Right atrium auricular region (tissue), 2 donors: ENCODE data around the gene EYA2. TPM values are rescaled to one million over a fixed set of nuclear protein-coding genes. Genes with fewer than 3 reads are reported as not detected.

Source experiments
- DNase-seq: peaks from one replicate; pipeline ENCODE4 v3.0.0-alpha.2; 2019; ENCODE audit warnings: low spot score
- H3K27ac ChIP-seq, 2 donors: fragments of 200-600 bp; sonication (generic); 1 replicate in 1 of 2; 2 replicates in 1 of 2; pipeline ENCODE4 v1.5.1; 2016 to 2019
- H3K27me3 ChIP-seq, 2 donors: fragments of 200-600 bp; sonication (generic); one replicate each; pipeline versions ENCODE4 v1.5.1 to v1.6.0; 2017 to 2019
- H3K36me3 ChIP-seq: fragments of 200-600 bp; sonication (generic); one replicate; pipeline ENCODE4 v1.5.1; 2016
- H3K4me1 ChIP-seq, 2 donors: fragments of 200-600 bp; sonication (generic); one replicate each; pipeline versions ENCODE4 v1.5.1 to v1.6.0; 2017 to 2019
- H3K4me3 ChIP-seq, 2 donors: fragments of 200-600 bp; sonication (generic); 1 replicate in 1 of 2; 2 replicates in 1 of 2; pipeline ENCODE4 v1.5.1; 2017 to 2019; ENCODE audit warnings: mild to moderate bottlenecking in 1 of 2, moderate library complexity in 1 of 2
- H3K9me3 ChIP-seq, 2 donors: fragments of 200-600 bp; sonication (generic); one replicate each; pipeline ENCODE4 v1.5.1; 2019
- total RNA-seq, 2 donors: library from RNA; depleted of rRNA; stranded (reverse); fragments of >200 nt; gene quantifications; one replicate each; pipeline ENCODE4 v1.1.0, GENCODE V29; 2016
- TF ChIP-seq, protein P1 (sequence below), 2 donors: fragments of 200-600 bp; sonication (generic); IDR thresholded peaks; one replicate each; pipeline ENCODE4 v1.5.1; 2019; ENCODE audit warnings: antibody characterized with exemption in 2 of 2

Gene EYA2
- total RNA-seq, 2 donors from 2014 or later, result 0.30 to 2.6 TPM

DNA sequence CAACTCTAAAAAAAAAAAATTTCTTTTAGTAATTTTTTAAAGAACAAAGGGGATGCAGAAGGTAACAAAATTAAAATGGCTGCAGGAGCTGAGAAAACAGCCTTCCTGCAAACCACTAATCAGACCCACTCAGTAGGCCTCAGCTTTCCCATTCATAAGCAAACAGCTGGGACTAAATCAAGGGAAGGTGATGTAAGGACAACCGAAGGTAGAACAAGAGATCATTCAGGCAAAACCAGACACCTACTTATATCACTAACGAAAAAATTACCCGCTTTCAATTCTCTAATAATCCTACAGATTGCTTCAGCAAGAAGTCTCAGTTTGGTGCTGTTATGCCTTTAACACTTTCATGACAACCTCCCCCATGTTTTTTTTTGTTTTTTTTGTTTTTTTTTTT is 337.9 kb downstream of the EYA2 start:
- no peaks in the 10 kb centered on the region for H3K27me3 ChIP-seq
- H3K4me3 ChIP-seq, result no peak overlapping the region
- H3K36me3 ChIP-seq, result peaks cover 60% of the 10 kb centered on the region
- DNase-seq, result no peak
- TF ChIP-seq, protein P1, sequence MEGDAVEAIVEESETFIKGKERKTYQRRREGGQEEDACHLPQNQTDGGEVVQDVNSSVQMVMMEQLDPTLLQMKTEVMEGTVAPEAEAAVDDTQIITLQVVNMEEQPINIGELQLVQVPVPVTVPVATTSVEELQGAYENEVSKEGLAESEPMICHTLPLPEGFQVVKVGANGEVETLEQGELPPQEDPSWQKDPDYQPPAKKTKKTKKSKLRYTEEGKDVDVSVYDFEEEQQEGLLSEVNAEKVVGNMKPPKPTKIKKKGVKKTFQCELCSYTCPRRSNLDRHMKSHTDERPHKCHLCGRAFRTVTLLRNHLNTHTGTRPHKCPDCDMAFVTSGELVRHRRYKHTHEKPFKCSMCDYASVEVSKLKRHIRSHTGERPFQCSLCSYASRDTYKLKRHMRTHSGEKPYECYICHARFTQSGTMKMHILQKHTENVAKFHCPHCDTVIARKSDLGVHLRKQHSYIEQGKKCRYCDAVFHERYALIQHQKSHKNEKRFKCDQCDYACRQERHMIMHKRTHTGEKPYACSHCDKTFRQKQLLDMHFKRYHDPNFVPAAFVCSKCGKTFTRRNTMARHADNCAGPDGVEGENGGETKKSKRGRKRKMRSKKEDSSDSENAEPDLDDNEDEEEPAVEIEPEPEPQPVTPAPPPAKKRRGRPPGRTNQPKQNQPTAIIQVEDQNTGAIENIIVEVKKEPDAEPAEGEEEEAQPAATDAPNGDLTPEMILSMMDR (IDR thresholded peaks at IDR 0.05), result no peak
- H3K27ac ChIP-seq, result no peak overlapping the region
- no peaks in the 10 kb centered on the region for H3K9me3 ChIP-seq
- H3K4me1 ChIP-seq, result peaks cover 0 to 13% of the 10 kb centered on the region in 2 donors

DNA sequence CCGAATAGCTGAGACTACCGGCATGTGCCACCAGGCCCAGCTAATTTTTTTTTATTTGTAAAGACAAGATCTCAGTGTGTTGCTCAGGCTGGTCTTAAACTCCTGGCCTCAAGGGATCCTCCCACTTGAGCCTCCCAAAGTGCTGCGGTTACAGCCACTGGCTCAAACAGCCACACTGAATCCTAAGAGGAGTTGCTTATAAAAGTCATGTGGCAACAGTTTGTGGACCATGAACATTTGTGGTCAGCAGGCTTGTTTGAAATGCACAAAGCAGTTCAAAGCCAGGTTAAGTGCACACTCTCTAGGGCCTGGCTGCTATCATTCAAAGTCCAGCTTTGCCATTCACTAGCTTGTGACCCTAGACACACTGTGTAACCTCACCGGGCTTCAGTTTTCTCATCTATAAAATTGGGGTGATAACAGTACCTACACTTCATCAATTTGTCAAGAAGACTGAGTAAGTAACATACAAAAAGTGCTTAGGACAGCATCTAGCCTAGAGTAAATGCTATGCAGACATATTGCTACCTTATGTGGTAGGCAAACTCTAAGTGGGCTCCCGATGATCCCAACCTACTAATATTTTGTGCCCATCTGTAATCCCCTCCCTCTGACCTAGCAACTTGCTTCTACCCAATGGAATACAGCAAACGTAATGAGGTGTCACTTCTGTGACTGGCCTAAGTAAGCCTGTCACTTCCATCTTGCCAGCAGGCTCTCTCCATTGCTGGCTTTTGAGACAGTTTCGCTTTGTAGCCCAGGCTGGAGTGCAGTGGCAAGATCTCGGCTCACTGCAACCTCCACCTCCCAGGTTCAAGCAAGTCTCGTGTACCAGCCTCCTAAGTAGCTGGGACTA is 338.9 kb downstream of the EYA2 start:
- Histone ChIP-seq H3K4me3 (no peak overlapping the region), H3K4me1 (peaks cover 0 to 13% of the 10 kb centered on the region in 2 donors), H3K27me3 (no peaks in the 10 kb centered on the region), H3K9me3 (no peaks in the 10 kb centered on the region), H3K27ac (no peak overlapping the region), H3K36me3 (peaks cover 66% of the 10 kb centered on the region)
- TF ChIP-seq, protein P1 (IDR thresholded peaks at IDR 0.05), result no peak
- no peak for DNase-seq

DNA sequence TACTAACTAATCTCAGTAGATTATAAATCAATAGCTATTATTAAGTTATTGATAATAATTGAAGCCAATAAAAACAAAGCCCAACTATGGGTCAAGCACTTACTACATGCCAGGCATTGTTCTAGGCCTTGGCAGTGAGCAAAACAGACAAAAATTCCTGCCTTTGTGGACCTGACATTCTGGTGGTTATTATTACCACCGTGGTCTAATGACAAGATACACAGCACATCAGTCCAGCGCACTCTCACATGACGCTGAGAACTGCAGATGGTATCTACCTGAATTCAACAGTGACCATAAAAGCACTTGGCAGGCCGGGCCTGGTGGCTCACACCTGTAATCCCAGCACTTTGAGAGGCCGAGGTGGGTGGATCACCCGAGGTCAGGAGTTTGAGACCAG is 340.5 kb downstream of the EYA2 start:
- TF ChIP-seq, protein P1 (IDR thresholded peaks at IDR 0.05), result no peak
- peaks cover 67% of the 10 kb centered on the region for H3K36me3 ChIP-seq
- no peak for DNase-seq
- H3K4me3 ChIP-seq, result no peak overlapping the region
- H3K27ac ChIP-seq, result no peak overlapping the region
- H3K9me3 ChIP-seq, result no peaks in the 10 kb centered on the region
- peaks cover 0 to 13% of the 10 kb centered on the region in 2 donors for H3K4me1 ChIP-seq
- H3K27me3 ChIP-seq, result no peaks in the 10 kb centered on the region

DNA sequence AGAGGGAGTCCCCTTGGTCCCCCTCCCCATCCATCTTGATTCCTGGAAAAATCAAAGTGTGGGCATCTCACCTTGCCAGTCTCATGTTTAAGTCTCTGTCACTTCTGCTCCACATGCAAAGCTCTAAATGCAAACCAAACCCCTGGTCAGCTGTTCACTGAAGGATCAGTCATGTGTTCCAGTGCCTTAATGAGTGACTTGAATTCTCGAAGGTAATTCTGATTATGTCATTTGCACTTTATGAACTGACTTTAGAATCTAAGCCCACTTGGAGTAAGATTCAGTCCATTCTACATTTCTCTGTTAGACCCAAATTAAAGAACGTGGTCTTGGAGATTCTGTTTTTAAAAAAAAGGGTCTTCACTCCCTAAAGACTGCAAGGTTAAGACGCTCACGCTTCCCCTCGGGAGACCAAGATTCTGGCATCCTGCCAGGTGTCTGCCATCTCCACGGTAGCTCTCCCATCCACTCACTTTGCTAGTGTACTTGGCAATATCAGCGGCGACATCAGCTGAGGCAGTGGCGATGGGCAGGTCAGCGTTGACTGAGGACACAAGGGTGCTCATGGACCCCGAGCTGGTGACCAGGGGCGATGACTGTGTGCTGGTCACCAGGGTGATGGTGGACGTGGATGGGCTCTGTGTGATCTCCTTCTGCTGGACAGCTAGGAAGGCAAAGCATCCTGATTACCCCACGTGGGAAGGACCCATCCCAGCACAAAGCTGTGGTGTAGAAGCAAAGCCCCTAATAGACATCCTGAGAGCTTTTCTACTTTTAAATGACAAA is 341.4 kb downstream of the EYA2 start:
- no peaks in the 10 kb centered on the region for H3K9me3 ChIP-seq
- peaks cover 67% of the 10 kb centered on the region for H3K36me3 ChIP-seq
- H3K4me3 ChIP-seq, result no peak overlapping the region
- TF ChIP-seq, protein P1 (IDR thresholded peaks at IDR 0.05), result no peak
- DNase-seq, result no peak
- H3K27me3 ChIP-seq, result no peaks in the 10 kb centered on the region
- H3K4me1 ChIP-seq, result peaks cover 0 to 9% of the 10 kb centered on the region in 2 donors
- H3K27ac ChIP-seq, result no peak overlapping the region

DNA sequence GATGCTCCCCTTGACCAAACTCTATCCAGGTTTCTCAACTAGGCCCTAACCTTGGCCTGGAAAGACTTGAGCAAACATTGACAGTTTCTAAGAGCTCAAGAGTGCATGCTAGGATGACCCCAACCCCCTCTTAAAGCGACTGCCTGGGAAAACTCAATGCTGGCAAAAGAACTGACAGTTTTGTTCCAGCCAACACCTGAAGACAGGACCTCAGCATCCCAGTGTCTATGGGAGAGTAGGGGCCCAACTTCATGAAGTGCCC is 341.9 kb downstream of the EYA2 start:
- H3K27ac ChIP-seq, result no peak overlapping the region
- no peaks in the 10 kb centered on the region for H3K27me3 ChIP-seq
- no peak overlapping the region for H3K4me3 ChIP-seq
- DNase-seq, result no peak
- peaks cover 67% of the 10 kb centered on the region for H3K36me3 ChIP-seq
- no peaks in the 10 kb centered on the region for H3K9me3 ChIP-seq
- TF ChIP-seq, protein P1 (IDR thresholded peaks at IDR 0.05), result no peak
- H3K4me1 ChIP-seq, result peaks cover 0 to 4% of the 10 kb centered on the region in 2 donors
